ENCODE data around the gene SMARCB1. TPM values are rescaled to one million over a fixed set of nuclear protein-coding genes. Genes with fewer than 3 reads are reported as not detected.
A peak's percentile ranks its signal among the peaks of the same experiment; 100 is the strongest.

Gene SMARCB1
- polyA plus RNA-seq, 4 donors = 29.3 to 87.6 (median 55.2) TPM

GRCh38 chr22:23815541-23816155, 28.9 kb downstream of the SMARCB1 start:
- Histone ChIP-seq H3K27me3 (ENCODE audit: control insufficient read depth in 3 of 3, insufficient read depth in 3 of 3, low read length in 3 of 3) (no peaks in the 10 kb centered on the region), H3K36me3 (ENCODE audit: control insufficient read depth in 3 of 3, insufficient read depth in 2 of 3, low read depth in 1 of 3, low read length in 3 of 3) (peaks cover 13 to 67% (median 13%) of the 10 kb centered on the region in 3 donors), H3K4me1 (ENCODE audit: control insufficient read depth in 3 of 3, insufficient read depth in 2 of 3, low read depth in 1 of 3, low read length in 2 of 3) (no peaks in the 10 kb centered on the region), H3K9me3 (ENCODE audit: control insufficient read depth in 2 of 2, insufficient read depth in 1 of 2, low read depth in 1 of 2, low read length in 1 of 2) (no peaks in the 10 kb centered on the region), H3K27ac (ENCODE audit: low read depth in 1 of 3, low read length in 2 of 3) (no peak overlapping the region), H3K4me3 (ENCODE audit: low read depth in 1 of 3, low read length in 3 of 3) (no peak overlapping the region)
- 85 to 88% (median 85%) methylated on average over 10 of the region's 10 CpGs for WGBS, 3 donors
- DNase-seq (no peak), FAIRE-seq (no peak)

DNA sequence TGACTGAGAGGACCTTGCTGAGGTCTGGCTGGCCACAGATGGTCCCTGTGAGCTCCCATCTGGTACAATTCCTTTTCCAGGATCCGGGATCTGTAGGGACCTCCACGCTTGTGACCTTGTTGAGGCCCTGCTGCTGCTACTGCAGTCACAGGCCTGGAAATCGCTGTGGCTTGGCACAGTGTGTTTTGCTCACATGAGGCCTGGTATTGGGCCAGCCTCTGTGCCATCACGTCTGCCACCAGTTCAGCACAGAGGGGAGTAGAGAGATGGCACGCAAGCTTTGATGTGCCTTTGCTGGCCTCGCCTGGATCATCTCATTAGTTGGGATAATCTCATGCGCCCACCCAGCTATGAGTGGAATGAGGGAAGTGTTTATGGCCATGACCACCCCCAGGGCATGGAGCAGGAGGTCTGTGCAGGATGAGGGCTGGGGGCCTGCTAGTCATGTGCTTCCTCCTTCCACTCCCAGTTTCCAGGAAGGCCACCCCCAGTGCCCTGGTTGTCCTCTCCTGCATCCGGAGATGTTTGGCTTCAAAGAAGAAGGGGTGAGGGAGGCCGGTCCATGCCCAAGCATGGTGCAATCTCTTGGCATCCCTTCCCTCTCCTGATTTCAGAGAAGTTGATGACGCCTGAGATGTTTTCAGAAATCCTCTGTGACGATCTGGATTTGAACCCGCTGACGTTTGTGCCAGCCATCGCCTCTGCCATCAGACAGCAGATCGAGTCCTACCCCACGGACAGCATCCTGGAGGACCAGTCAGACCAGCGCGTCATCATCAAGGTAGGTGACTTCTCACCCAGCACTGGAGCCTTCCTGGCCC, 29.6 kb downstream of the SMARCB1 start:
- Histone ChIP-seq H3K27ac (ENCODE audit: low read depth in 1 of 3, low read length in 2 of 3) (no peak overlapping the region), H3K27me3 (ENCODE audit: control insufficient read depth in 3 of 3, insufficient read depth in 3 of 3, low read length in 3 of 3) (no peaks in the 10 kb centered on the region), H3K4me3 (ENCODE audit: low read depth in 1 of 3, low read length in 3 of 3) (no peak overlapping the region), H3K4me1 (ENCODE audit: control insufficient read depth in 3 of 3, insufficient read depth in 2 of 3, low read depth in 1 of 3, low read length in 2 of 3) (no peaks in the 10 kb centered on the region), H3K36me3 (ENCODE audit: control insufficient read depth in 3 of 3, insufficient read depth in 2 of 3, low read depth in 1 of 3, low read length in 3 of 3) (peaks cover 16 to 72% (median 19%) of the 10 kb centered on the region in 3 donors), H3K9me3 (ENCODE audit: control insufficient read depth in 2 of 2, insufficient read depth in 1 of 2, low read depth in 1 of 2, low read length in 1 of 2) (no peaks in the 10 kb centered on the region)
- 88 to 94% (median 94%) methylated on average over 18 of the region's 18 CpGs for WGBS, 3 donors
- DNase-seq (no peak), FAIRE-seq (no peak)

DNA sequence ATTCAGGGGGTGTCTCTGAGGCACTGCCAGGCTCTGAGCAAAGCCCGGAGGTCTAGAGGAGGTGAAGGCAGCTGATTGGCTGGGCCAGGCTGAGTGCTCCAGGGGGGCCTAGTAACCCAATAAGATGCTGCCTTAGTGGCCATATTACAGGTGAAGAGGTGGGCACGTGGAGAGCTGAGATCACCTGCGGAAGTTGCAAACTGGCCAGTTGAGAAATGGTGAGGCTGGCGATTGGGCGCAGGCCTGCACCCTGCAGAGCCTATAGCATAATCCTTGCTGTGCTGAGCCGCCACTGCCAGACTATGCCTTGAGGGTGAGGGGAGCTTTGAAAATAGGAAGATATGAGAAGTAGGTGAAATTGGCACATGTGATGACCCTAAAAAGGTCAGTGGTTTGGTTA, 30.4 kb downstream of the SMARCB1 start:
- no peak overlapping the region for H3K27ac ChIP-seq (ENCODE audit: low read depth in 1 of 3, low read length in 2 of 3)
- no peak overlapping the region for H3K4me3 ChIP-seq (ENCODE audit: low read depth in 1 of 3, low read length in 3 of 3)
- DNase-seq (no peak), FAIRE-seq (no peak)
- peaks cover 18 to 80% (median 19%) of the 10 kb centered on the region in 3 donors for H3K36me3 ChIP-seq (ENCODE audit: control insufficient read depth in 3 of 3, insufficient read depth in 2 of 3, low read depth in 1 of 3, low read length in 3 of 3)
- H3K27me3 ChIP-seq (ENCODE audit: control insufficient read depth in 3 of 3, insufficient read depth in 3 of 3, low read length in 3 of 3) = no peaks in the 10 kb centered on the region
- H3K9me3 ChIP-seq (ENCODE audit: control insufficient read depth in 2 of 2, insufficient read depth in 1 of 2, low read depth in 1 of 2, low read length in 1 of 2) = no peaks in the 10 kb centered on the region
- no peaks in the 10 kb centered on the region for H3K4me1 ChIP-seq (ENCODE audit: control insufficient read depth in 3 of 3, insufficient read depth in 2 of 3, low read depth in 1 of 3, low read length in 2 of 3)
- 92 to 97% (median 97%) methylated on average over 6 of the region's 6 CpGs for WGBS, 3 donors

GRCh38 chr22:23818541-23818940, 31.8 kb downstream of the SMARCB1 start:
- FAIRE-seq = no peak

DNA sequence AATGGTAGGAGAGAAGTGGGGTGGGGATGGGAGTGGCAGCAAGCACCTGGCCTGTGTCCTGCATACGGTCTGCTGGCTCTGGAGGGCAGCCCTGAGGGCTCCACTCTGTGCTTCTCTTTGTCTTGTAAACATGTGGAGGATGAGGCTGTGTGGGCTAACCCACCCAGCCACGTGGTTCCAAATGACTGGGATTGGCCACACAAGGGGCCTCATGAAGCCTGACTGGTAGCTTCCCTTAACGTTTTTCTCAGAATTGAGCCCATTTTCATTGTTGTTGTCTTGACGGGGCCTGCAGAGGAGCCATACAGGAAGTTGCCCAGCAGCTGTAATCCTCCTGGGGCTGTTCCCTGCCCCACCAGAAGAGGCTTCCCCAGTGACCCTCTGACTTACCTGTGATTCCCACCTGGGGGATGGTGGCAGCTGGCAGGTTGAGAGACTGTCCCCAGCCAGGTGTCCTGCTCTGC, 34.0 kb downstream of the SMARCB1 start:
- no peak for FAIRE-seq
- Histone ChIP-seq H3K4me1 (ENCODE audit: control insufficient read depth in 3 of 3, insufficient read depth in 2 of 3, low read depth in 1 of 3, low read length in 2 of 3) (no peaks in the 10 kb centered on the region), H3K36me3 (ENCODE audit: control insufficient read depth in 3 of 3, insufficient read depth in 2 of 3, low read depth in 1 of 3, low read length in 3 of 3) (peaks cover 22 to 98% (median 33%) of the 10 kb centered on the region in 3 donors), H3K27ac (ENCODE audit: low read depth in 1 of 3, low read length in 2 of 3) (peak overlapping the region in 1 of 3 donors; percentile 30), H3K4me3 (ENCODE audit: low read depth in 1 of 3, low read length in 3 of 3) (no peak overlapping the region), H3K27me3 (ENCODE audit: control insufficient read depth in 3 of 3, insufficient read depth in 3 of 3, low read length in 3 of 3) (no peaks in the 10 kb centered on the region), H3K9me3 (ENCODE audit: control insufficient read depth in 2 of 2, insufficient read depth in 1 of 2, low read depth in 1 of 2, low read length in 1 of 2) (no peaks in the 10 kb centered on the region)
- peak in 1 of 2 donors; percentile 14 for DNase-seq
- WGBS, 3 donors = 41 to 50% (median 41%) methylated on average over 4 of the region's 4 CpGs

More at GRCh38 chr22:23818541-23818940, 31.8 kb downstream of the SMARCB1 start:
- H3K27ac ChIP-seq (ENCODE audit: low read depth in 1 of 3, low read length in 2 of 3) = no peak overlapping the region
- H3K36me3 ChIP-seq (ENCODE audit: control insufficient read depth in 3 of 3, insufficient read depth in 2 of 3, low read depth in 1 of 3, low read length in 3 of 3) = peaks cover 25 to 89% (median 26%) of the 10 kb centered on the region in 3 donors
- 82 to 92% (median 87%) methylated on average over 2 of the region's 2 CpGs for WGBS, 3 donors
- no peak overlapping the region for H3K4me3 ChIP-seq (ENCODE audit: low read depth in 1 of 3, low read length in 3 of 3)
- H3K27me3 ChIP-seq (ENCODE audit: control insufficient read depth in 3 of 3, insufficient read depth in 3 of 3, low read length in 3 of 3) = no peaks in the 10 kb centered on the region
- H3K9me3 ChIP-seq (ENCODE audit: control insufficient read depth in 2 of 2, insufficient read depth in 1 of 2, low read depth in 1 of 2, low read length in 1 of 2) = no peaks in the 10 kb centered on the region
- DNase-seq = no peak
- no peaks in the 10 kb centered on the region for H3K4me1 ChIP-seq (ENCODE audit: control insufficient read depth in 3 of 3, insufficient read depth in 2 of 3, low read depth in 1 of 3, low read length in 2 of 3)

GRCh38 chr22:23822101-23822671, 35.4 kb downstream of the SMARCB1 start:
- FAIRE-seq = no peak
- Histone ChIP-seq H3K4me3 (ENCODE audit: low read depth in 1 of 3, low read length in 3 of 3) (no peak overlapping the region), H3K36me3 (ENCODE audit: control insufficient read depth in 3 of 3, insufficient read depth in 2 of 3, low read depth in 1 of 3, low read length in 3 of 3) (peaks cover 19 to 98% (median 36%) of the 10 kb centered on the region in 3 donors), H3K4me1 (ENCODE audit: control insufficient read depth in 3 of 3, insufficient read depth in 2 of 3, low read depth in 1 of 3, low read length in 2 of 3) (no peaks in the 10 kb centered on the region), H3K27ac (ENCODE audit: low read depth in 1 of 3, low read length in 2 of 3) (no peak overlapping the region), H3K9me3 (ENCODE audit: control insufficient read depth in 2 of 2, insufficient read depth in 1 of 2, low read depth in 1 of 2, low read length in 1 of 2) (no peaks in the 10 kb centered on the region), H3K27me3 (ENCODE audit: control insufficient read depth in 3 of 3, insufficient read depth in 3 of 3, low read length in 3 of 3) (no peaks in the 10 kb centered on the region)
- WGBS, 3 donors = 74 to 90% (median 89%) methylated on average over 5 to 6 of the region's 6 CpGs
- no peak for DNase-seq

GRCh38 chr22:23823331-23823791, 36.6 kb downstream of the SMARCB1 start:
- Histone ChIP-seq H3K27me3 (ENCODE audit: control insufficient read depth in 3 of 3, insufficient read depth in 3 of 3, low read length in 3 of 3) (no peaks in the 10 kb centered on the region), H3K4me3 (ENCODE audit: low read depth in 1 of 3, low read length in 3 of 3) (no peak overlapping the region), H3K27ac (ENCODE audit: low read depth in 1 of 3, low read length in 2 of 3) (no peak overlapping the region), H3K36me3 (ENCODE audit: control insufficient read depth in 3 of 3, insufficient read depth in 2 of 3, low read depth in 1 of 3, low read length in 3 of 3) (peaks cover 21 to 96% (median 37%) of the 10 kb centered on the region in 3 donors), H3K9me3 (ENCODE audit: control insufficient read depth in 2 of 2, insufficient read depth in 1 of 2, low read depth in 1 of 2, low read length in 1 of 2) (no peaks in the 10 kb centered on the region), H3K4me1 (ENCODE audit: control insufficient read depth in 3 of 3, insufficient read depth in 2 of 3, low read depth in 1 of 3, low read length in 2 of 3) (no peaks in the 10 kb centered on the region)
- WGBS, 3 donors = 84 to 93% (median 90%) methylated on average over 14 of the region's 14 CpGs
- DNase-seq (no peak), FAIRE-seq (no peak)

DNA sequence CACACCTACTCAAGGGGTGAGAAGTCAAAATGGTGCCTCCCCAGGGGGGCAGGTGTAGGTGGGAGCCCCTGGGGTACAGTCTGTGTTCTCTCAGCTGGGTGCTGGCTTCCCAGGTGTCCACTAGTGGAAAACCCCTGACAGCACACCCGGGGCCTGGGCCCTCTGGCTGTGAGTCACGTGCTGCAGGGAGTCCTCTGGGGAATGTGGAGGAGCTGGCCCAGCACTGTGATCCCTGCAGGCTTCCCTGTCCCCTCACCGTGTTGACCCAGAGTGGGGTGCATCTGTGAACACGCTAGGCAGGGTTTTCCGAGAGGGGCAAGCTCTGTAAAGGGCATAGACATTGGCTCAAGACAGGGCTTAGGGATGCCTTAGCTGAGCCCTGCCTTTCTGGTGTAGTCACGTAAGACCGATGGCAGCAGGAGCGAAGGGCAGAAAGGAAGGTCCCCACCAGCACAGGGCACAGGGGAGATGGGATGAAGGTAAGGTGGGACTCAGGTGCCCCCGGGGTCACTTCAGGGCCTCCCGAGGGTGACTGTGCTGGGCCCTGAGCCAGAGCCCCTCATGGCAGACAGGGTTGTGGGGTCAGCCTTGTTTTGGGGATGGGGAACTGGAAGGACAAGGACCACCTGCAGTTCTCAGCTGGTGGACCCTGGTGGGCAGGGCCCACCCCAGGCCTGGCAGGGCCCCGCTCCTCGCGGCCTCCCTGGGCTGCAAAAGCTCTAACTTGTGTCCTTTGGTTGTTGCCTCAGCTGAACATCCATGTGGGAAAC, 37.9 kb downstream of the SMARCB1 start:
- no peak overlapping the region for H3K4me3 ChIP-seq (ENCODE audit: low read depth in 1 of 3, low read length in 3 of 3)
- FAIRE-seq (no peak), DNase-seq (no peak)
- no peaks in the 10 kb centered on the region for H3K4me1 ChIP-seq (ENCODE audit: control insufficient read depth in 3 of 3, insufficient read depth in 2 of 3, low read depth in 1 of 3, low read length in 2 of 3)
- H3K27ac ChIP-seq (ENCODE audit: low read depth in 1 of 3, low read length in 2 of 3) = no peak overlapping the region
- H3K27me3 ChIP-seq (ENCODE audit: control insufficient read depth in 3 of 3, insufficient read depth in 3 of 3, low read length in 3 of 3) = no peaks in the 10 kb centered on the region
- peaks cover 20 to 97% (median 34%) of the 10 kb centered on the region in 3 donors for H3K36me3 ChIP-seq (ENCODE audit: control insufficient read depth in 3 of 3, insufficient read depth in 2 of 3, low read depth in 1 of 3, low read length in 3 of 3)
- peaks cover 0 to 3% of the 10 kb centered on the region in 2 donors for H3K9me3 ChIP-seq (ENCODE audit: control insufficient read depth in 2 of 2, insufficient read depth in 1 of 2, low read depth in 1 of 2, low read length in 1 of 2)
- WGBS, 3 donors = 91 to 95% (median 93%) methylated on average over 13 of the region's 13 CpGs
